IMR-90 (cell line): ENCODE results near the gene RPTOR. TPM values are rescaled to one million over a fixed set of nuclear protein-coding genes. Genes with fewer than 3 reads are reported as not detected.

ENCODE experiments used
- ATAC-seq: fragments of 200-7000 bp; cut with Tn5 transposase; 2 replicates; pipeline ENCODE4 v1.9.1; 2020; ENCODE audit warnings: low read depth, mild to moderate bottlenecking, moderate library complexity
- BruUV-seq: library from RNA; stranded (reverse); fragments of 400-500 nt; replicated peaks from 2 replicates; lab custom pipeline; 2021; lab: Mats Ljungman, UMichigan
- CTCF ChIA-PET: fragments of 300-600 bp; formaldehyde crosslinking; extraction: SDS; loops from one replicate; lab custom pipeline; 2021; ENCODE audit warnings: antibody characterized with exemption; lab: Yijun Ruan, JAX
- POLR2A ChIA-PET: fragments of 300-600 bp; sonication (Branson Sonifier 250); formaldehyde crosslinking; loops from one replicate; lab custom pipeline; 2022; ENCODE audit warnings: antibody characterized with exemption; ENCODE audit not compliant: unreplicated experiment; lab: Charles Lee
- DNase-seq: peaks from one replicate; pipeline ENCODE4 v3.0.0; 2013
- H2AFZ ChIP-seq: replicated peaks from 2 replicates; pipeline ENCODE3; 2013; ENCODE audit warnings: low read length, mild to moderate bottlenecking; ENCODE audit not compliant: poor library complexity
- H2AK5ac ChIP-seq: 2 replicates; pipeline ENCODE4 v1.6.1; 2013; ENCODE audit warnings: low read depth, low read length, inconsistent platforms
- H2AK9ac ChIP-seq: replicated peaks from 2 replicates; pipeline ENCODE3; 2013; ENCODE audit warnings: mild to moderate bottlenecking, low read depth, low read length, moderate library complexity; ENCODE audit not compliant: poor library complexity
- H2BK120ac ChIP-seq: 2 replicates; pipeline ENCODE4 v1.6.1; 2013; ENCODE audit warnings: low read depth, low read length, inconsistent platforms
- H2BK15ac ChIP-seq: 3 replicates; pipeline ENCODE4 v1.6.1; 2013; ENCODE audit warnings: low read depth, low read length, inconsistent platforms
- H2BK20ac ChIP-seq: 2 replicates; pipeline ENCODE4 v1.6.1; 2013; ENCODE audit warnings: low read depth, mild to moderate bottlenecking, inconsistent platforms, low read length, moderate library complexity
- H2BK5ac ChIP-seq: 2 replicates; pipeline ENCODE4 v1.6.1; 2013; ENCODE audit warnings: mild to moderate bottlenecking, low read depth, low read length, inconsistent platforms; ENCODE audit not compliant: poor library complexity, severe bottlenecking
- H3K14ac ChIP-seq: replicated peaks from 2 replicates; pipeline ENCODE4 v1.6.1; 2013; ENCODE audit warnings: low read depth, low read length, inconsistent platforms
- H3K18ac ChIP-seq: 2 replicates; pipeline ENCODE4 v1.6.1; 2013; ENCODE audit warnings: low read depth, low read length, control low read depth
- H3K23ac ChIP-seq: 2 replicates; pipeline ENCODE4 v1.6.1; 2013; ENCODE audit warnings: low read depth, low read length, inconsistent platforms
- H3K27ac ChIP-seq: 2 replicates; pipeline ENCODE4 v1.5.1; 2013; ENCODE audit warnings: mild to moderate bottlenecking, control low read depth, low read length; ENCODE audit not compliant: insufficient read depth
- H3K27me3 ChIP-seq: 2 replicates; pipeline ENCODE4 v1.6.1; 2013; ENCODE audit warnings: low read length; ENCODE audit not compliant: control insufficient read depth, insufficient read depth
- H3K36me3 ChIP-seq: 2 replicates; pipeline ENCODE4 v1.6.1; 2013; ENCODE audit warnings: low read length, mixed read lengths; ENCODE audit not compliant: control insufficient read depth, insufficient read depth
- H3K4ac ChIP-seq: 2 replicates; pipeline ENCODE4 v1.6.1; 2013; ENCODE audit warnings: low read depth, low read length, inconsistent platforms
- H3K4me1 ChIP-seq: 2 replicates; pipeline ENCODE4 v1.6.1; 2013; ENCODE audit warnings: low read length, mixed read lengths; ENCODE audit not compliant: control insufficient read depth, insufficient read depth
- H3K4me2 ChIP-seq: 2 replicates; pipeline ENCODE4 v1.6.1; 2013; ENCODE audit warnings: low read depth, mild to moderate bottlenecking, control low read depth, low read length, moderate library complexity
- H3K4me3 ChIP-seq: 2 replicates; pipeline ENCODE4 v1.5.1; 2013; ENCODE audit warnings: low read depth, mild to moderate bottlenecking, control low read depth, low read length, moderate library complexity; ENCODE audit not compliant: insufficient read depth
- H3K56ac ChIP-seq: 2 replicates; pipeline ENCODE4 v1.6.1; 2013; ENCODE audit warnings: low read length, inconsistent platforms; ENCODE audit not compliant: insufficient read depth; ENCODE audit errors: extremely low read depth
- H3K79me1 ChIP-seq, 2 experiments: 2 replicates each; pipeline ENCODE4 v1.6.1; 2013; ENCODE audit warnings: low read length in 2 of 2, inconsistent platforms in 1 of 2, low read depth in 1 of 2
- H3K9ac ChIP-seq: 2 replicates; pipeline ENCODE4 v1.6.1; 2013; ENCODE audit warnings: low read depth, low read length, control low read depth
- H3K9me1 ChIP-seq: 2 replicates; pipeline ENCODE4 v1.6.1; 2013; ENCODE audit warnings: low read length, inconsistent platforms; ENCODE audit not compliant: insufficient read depth
- H3K9me3 ChIP-seq: 2 replicates; pipeline ENCODE4 v1.6.1; 2013; ENCODE audit warnings: low read length; ENCODE audit not compliant: control insufficient read depth, insufficient read depth
- H4K20me1 ChIP-seq: 2 replicates; pipeline ENCODE4 v1.6.1; 2013; ENCODE audit warnings: low read length, inconsistent platforms; ENCODE audit not compliant: insufficient read depth
- H4K5ac ChIP-seq: 2 replicates; pipeline ENCODE4 v1.6.1; 2013; ENCODE audit warnings: mild to moderate bottlenecking, low read depth, low read length, control low read depth
- H4K8ac ChIP-seq, 2 experiments: 2 replicates each; pipeline ENCODE4 v1.6.1; 2013; ENCODE audit warnings: low read depth in 2 of 2, low read length in 2 of 2, control low read depth in 1 of 2, inconsistent platforms in 1 of 2
- H4K91ac ChIP-seq: 2 replicates; pipeline ENCODE4 v1.6.1; 2013; ENCODE audit warnings: low read depth, low read length, inconsistent platforms; ENCODE audit not compliant: insufficient read depth
- BHLHE40 ChIP-seq: fragments of 150-350 bp; IDR thresholded peaks from 2 replicates; pipeline ENCODE4 v1.6.1; 2016; ENCODE audit warnings: mild to moderate bottlenecking, low read depth, low read length
- CEBPB ChIP-seq: IDR thresholded peaks from 2 replicates; pipeline ENCODE4 v1.6.1; 2012; ENCODE audit warnings: low read depth, low read length, improper control_type of control experiment
- CHD1 ChIP-seq: IDR thresholded peaks from 2 replicates; pipeline ENCODE4 v1.6.1; 2012; ENCODE audit warnings: low read depth, low read length, improper control_type of control experiment
- CTCF ChIP-seq: conservative IDR thresholded peaks from 2 replicates; pipeline ENCODE4 v1.5.1; 2012; ENCODE audit warnings: mild to moderate bottlenecking, low read depth, low read length, improper control_type of control experiment
- ELK1 ChIP-seq: fragments of 150-350 bp; IDR thresholded peaks from 2 replicates; pipeline ENCODE4 v1.6.1; 2016; ENCODE audit warnings: low read depth, mild to moderate bottlenecking, low read length, moderate library complexity, borderline replicate concordance
- FOS ChIP-seq: fragments of 150-350 bp; IDR thresholded peaks from 2 replicates; pipeline ENCODE4 v1.6.1; 2016; ENCODE audit warnings: low read depth, low read length
- MAZ ChIP-seq: IDR thresholded peaks from 2 replicates; pipeline ENCODE4 v1.6.1; 2012; ENCODE audit warnings: low read depth, mild to moderate bottlenecking, low read length, improper control_type of control experiment, moderate library complexity, borderline replicate concordance
- MXI1 ChIP-seq: IDR thresholded peaks from 2 replicates; pipeline ENCODE4 v1.6.1; 2012; ENCODE audit warnings: low read depth, mild to moderate bottlenecking, low read length, moderate library complexity, borderline replicate concordance
- NFE2L2 ChIP-seq: fragments of 150-350 bp; IDR thresholded peaks from 2 replicates; pipeline ENCODE4 v1.6.1; 2016; ENCODE audit warnings: low read depth, mild to moderate bottlenecking, low read length
- POLR2A ChIP-seq: IDR thresholded peaks from 2 replicates; pipeline ENCODE4 v1.6.1; 2012; ENCODE audit warnings: mild to moderate bottlenecking, low read depth, low read length
- RAD21 ChIP-seq: IDR thresholded peaks from 2 replicates; pipeline ENCODE4 v1.6.1; 2012; ENCODE audit warnings: low read length, improper control_type of control experiment
- RCOR1 ChIP-seq: IDR thresholded peaks from 2 replicates; pipeline ENCODE4 v1.6.1; 2012; ENCODE audit warnings: mild to moderate bottlenecking, low read length, improper control_type of control experiment; ENCODE audit not compliant: insufficient replicate concordance
- RFX5 ChIP-seq: IDR thresholded peaks from 2 replicates; pipeline ENCODE4 v1.8.0; 2012; ENCODE audit warnings: low read depth, mild to moderate bottlenecking, low read length, moderate library complexity
- SMC3 ChIP-seq: fragments of 150-350 bp; IDR thresholded peaks from 2 replicates; pipeline ENCODE4 v1.6.1; 2016; ENCODE audit warnings: low read depth, mild to moderate bottlenecking, antibody characterized with exemption, low read length, moderate library complexity
- USF2 ChIP-seq: fragments of 150-350 bp; IDR thresholded peaks from 2 replicates; pipeline ENCODE4 v1.6.1; 2017; ENCODE audit warnings: mild to moderate bottlenecking, antibody characterized with exemption, low read length, low read depth
- WGBS, 2 experiments: methylation state at CpG; one replicate each; pipeline versions ENCODE4 v1.1.5 to v1.1.7; 2013; ENCODE audit warnings: missing lambda C conversion rate in 2 of 2; ENCODE audit not compliant: insufficient read length in 1 of 2; ENCODE audit errors: extremely low coverage in 2 of 2; 5-methylcytosine and 5-hydroxymethylcytosine counted together
- dilution Hi-C: fragments of 300-500 bp; cut with HindIII; formaldehyde crosslinking; loops from one replicate; pipeline ENCODE4 v1.14.3; 2018; ENCODE audit warnings: low sequenced_read_pairs; ENCODE audit not compliant: unreplicated experiment
- in situ Hi-C: fragments of 300-500 bp; cut with MboI; formaldehyde crosslinking; loops from 3 replicates; pipeline ENCODE4 v1.14.3; 2019; ENCODE audit warnings: low sequenced_read_pairs, inconsistent platforms, mixed read lengths
- intact Hi-C: fragments of 100-400 bp; cut with micrococcal nuclease; formaldehyde crosslinking; loops from 2 replicates; pipeline ENCODE4 v1.10.0; 2022
- polyA plus RNA-seq, 3 experiments: library from polyadenylated mRNA; depleted of rRNA; stranded (reverse); fragments of >200 nt; gene quantifications; 2 replicates each; pipeline ENCODE4 v1.2.3, GENCODE V29; 2012; ENCODE audit warnings: low replicate concordance in 1 of 3
- total RNA-seq: library from RNA; depleted of rRNA; stranded (reverse); fragments of >200 nt; gene quantifications from 2 replicates; pipeline ENCODE4 v1.2.3, GENCODE V29; 2012

RPTOR gene
- total and polyA plus RNA-seq, 2 of the 4 experiments (the other 2 are of a cell fraction): 10.8 to 14.7 TPM

GRCh38 chr17:80953471-80954315 lies 409.1 kb downstream of the RPTOR start:
- Histone ChIP-seq H3K4me1 (peaks cover under 1% of the 10 kb centered on the region; the same call in 1 of the 2 replicates), H3K4me3 (no peak overlapping the region), H3K18ac (no peak overlapping the region), H3K23ac (no peak overlapping the region), H3K4ac (no peak overlapping the region), H3K27me3 (no peaks in the 10 kb centered on the region), H2AFZ (no peak overlapping the region), H2BK15ac (no peak overlapping the region), H3K9ac (no peak overlapping the region), H3K9me1 (0 out of 2 replicates have a peak, but pooled peaks cover 3% of the 10 kb centered on the region), H2AK9ac (no peak overlapping the region), H3K79me1 (0 out of 4 replicates have a peak, but pooled peaks cover 0 to 2% of the 10 kb centered on the region in 2 experiments), H4K91ac (no peak overlapping the region), H3K27ac (no peak overlapping the region), H3K4me2 (no peak overlapping the region), H2BK5ac (no peak overlapping the region), H4K20me1 (no peaks in the 10 kb centered on the region), H2AK5ac (no peak overlapping the region), H2BK120ac (no peak overlapping the region), H3K14ac (no peak overlapping the region), H3K9me3 (no peaks in the 10 kb centered on the region), H4K8ac (no peak overlapping the region), H3K56ac (no peak overlapping the region), H3K36me3 (peaks cover 17% of the 10 kb centered on the region), H4K5ac (no peak overlapping the region), H2BK20ac (no peak overlapping the region)
- 89% methylated on average over 6 of the region's 22 CpGs; no CpG with 5 or more reads in 1 of the 2 experiments for WGBS, 2 experiments
- CTCF ChIA-PET: no interaction called here
- dilution Hi-C loops: no loop called here
- DNase-seq: no peak
- BruUV-seq: no TSS peak
- no peak for ATAC-seq
- in situ Hi-C loops: no loop called here
- intact Hi-C loops: no loop called here
- POLR2A ChIA-PET: no interaction called here
- TF ChIP-seq RCOR1: no peak
- no peak for TF ChIP-seq USF2
- no peak for TF ChIP-seq CHD1
- no peak for TF ChIP-seq NFE2L2
- no peak for TF ChIP-seq ELK1
- no peak for TF ChIP-seq FOS
- no peak for TF ChIP-seq MXI1
- TF ChIP-seq SMC3: no peak
- no peak for TF ChIP-seq RFX5
- TF ChIP-seq BHLHE40: no peak
- TF ChIP-seq MAZ: no peak
- TF ChIP-seq CTCF: no peak
- no peak for TF ChIP-seq POLR2A
- no peak for TF ChIP-seq RAD21
- TF ChIP-seq CEBPB: no peak
